Rectal smooth muscle tissue (tissue), 1 donor: Measurements from ENCODE around the gene HAUS7.

Experiments used
- H3K27ac ChIP-seq: one replicate; pipeline ENCODE4 v1.7.0; 2013; ENCODE audit warnings: low read depth, low read length, inconsistent platforms
- H3K27me3 ChIP-seq: one replicate; pipeline ENCODE4 v1.7.0; 2013; ENCODE audit warnings: low read length; ENCODE audit not compliant: control insufficient read depth, insufficient read depth
- H3K36me3 ChIP-seq: one replicate; pipeline ENCODE4 v1.7.0; 2013; ENCODE audit warnings: low read length; ENCODE audit not compliant: control insufficient read depth, insufficient read depth
- H3K4me1 ChIP-seq: one replicate; pipeline ENCODE4 v1.7.0; 2013; ENCODE audit warnings: low read length; ENCODE audit not compliant: control insufficient read depth, insufficient read depth
- H3K4me3 ChIP-seq: one replicate; pipeline ENCODE4 v1.7.0; 2013; ENCODE audit warnings: low read length
- H3K9ac ChIP-seq: one replicate; pipeline ENCODE4 v1.7.0; 2013; ENCODE audit warnings: low read length

Gene HAUS7

DNA sequence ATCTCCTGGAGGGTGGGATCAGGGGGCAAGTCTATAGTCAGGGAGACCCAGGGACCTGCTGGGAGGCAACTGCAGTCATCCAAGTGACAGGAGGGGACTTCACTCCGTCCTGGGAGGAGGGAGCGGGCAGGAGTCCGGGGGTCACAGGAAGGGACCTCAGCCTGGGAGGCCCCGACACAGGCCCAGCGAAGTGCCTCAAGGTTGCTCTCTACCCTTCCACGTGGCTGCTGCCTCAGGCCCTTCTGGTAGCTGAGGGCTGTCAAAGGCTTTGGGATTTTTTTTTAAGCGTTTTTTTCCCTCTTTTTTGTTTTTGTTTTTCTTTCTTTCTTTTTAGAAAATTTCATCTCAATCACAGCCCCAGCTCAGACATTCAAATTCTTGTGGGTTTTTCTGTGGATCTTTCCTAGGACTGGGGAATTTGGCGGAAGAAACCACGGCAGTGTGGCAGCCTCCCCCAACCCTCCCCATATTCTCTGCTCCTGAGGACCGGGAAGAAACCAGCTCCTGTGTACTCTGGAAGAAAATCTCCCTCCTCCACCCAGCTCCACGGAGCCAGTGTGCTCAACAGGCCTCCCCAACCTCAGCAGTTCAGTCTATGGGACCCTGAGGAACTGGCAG lies 1.4 kb upstream of the HAUS7 start:
- no peak overlapping the region for H3K27ac ChIP-seq
- H3K4me3 ChIP-seq, result no peak overlapping the region
- H3K4me1 ChIP-seq, result peaks cover 2% of the 10 kb centered on the region
- H3K9ac ChIP-seq, result no peak overlapping the region
- no peaks in the 10 kb centered on the region for H3K36me3 ChIP-seq
- no peaks in the 10 kb centered on the region for H3K27me3 ChIP-seq

DNA sequence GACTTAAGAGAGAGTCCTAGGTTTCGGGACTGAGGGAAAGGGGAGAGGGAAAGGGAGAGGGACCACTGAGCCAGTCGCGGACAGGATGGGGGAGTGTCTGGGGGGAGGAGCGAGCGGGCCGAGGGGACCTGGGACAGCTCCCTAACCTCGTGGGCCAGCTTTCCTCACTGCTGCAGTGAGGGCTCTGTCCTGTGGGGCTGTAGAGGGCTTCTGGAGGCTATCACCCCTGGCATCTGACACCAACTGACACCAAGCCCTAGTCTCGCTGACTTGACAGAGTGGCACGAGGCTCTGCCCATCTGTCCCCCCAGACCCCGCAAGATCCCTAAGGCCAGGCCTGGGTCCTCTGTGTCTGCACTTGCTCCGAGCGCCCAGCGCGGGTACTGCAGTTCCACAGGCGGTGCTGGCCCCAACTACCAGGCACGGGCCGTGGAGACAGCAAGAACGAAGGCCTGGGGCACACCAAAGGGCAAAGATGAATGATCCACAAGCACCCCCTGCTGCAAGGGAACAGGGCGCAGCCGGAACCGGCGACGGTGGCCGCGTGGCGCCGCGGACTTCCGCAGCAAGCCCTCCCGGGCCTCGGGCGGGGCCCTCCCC lies 465 bp downstream of the HAUS7 start:
- H3K27me3 ChIP-seq, result no peaks in the 10 kb centered on the region
- no peaks in the 10 kb centered on the region for H3K4me1 ChIP-seq
- no peak overlapping the region for H3K9ac ChIP-seq
- peak overlapping the region; percentile 74 for H3K4me3 ChIP-seq
- H3K27ac ChIP-seq, result peak overlapping the region; percentile 61
- H3K36me3 ChIP-seq, result no peaks in the 10 kb centered on the region

DNA sequence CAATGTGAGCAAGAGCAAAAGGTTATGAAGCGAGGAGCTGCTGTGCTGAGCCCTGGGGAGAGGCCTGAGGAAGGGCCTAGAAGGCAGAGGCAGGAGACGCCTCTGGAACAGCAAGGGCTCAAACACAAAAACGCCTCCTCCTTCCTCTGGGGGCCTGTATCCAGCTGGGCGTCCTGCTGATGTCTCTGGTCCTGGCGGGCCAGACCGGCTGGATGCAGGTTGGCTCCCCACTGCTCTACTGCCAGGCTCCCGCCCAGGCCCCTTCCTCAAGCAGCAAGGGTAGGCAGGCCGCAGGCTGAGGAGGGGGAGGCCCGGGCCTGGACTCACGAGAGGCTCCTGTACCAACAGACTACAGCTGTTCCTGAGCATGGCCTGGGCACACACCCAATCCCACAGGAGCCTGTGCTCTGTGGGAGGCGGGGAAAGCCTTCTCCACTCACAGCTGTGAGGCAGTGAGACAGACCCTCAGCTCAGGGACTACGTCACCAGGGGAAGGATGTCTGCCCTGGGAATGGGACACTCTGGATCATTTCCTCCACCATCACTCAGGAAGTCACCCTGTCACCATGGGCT lies 2.3 kb downstream of the HAUS7 start:
- no peak overlapping the region for H3K9ac ChIP-seq
- no peak overlapping the region for H3K4me3 ChIP-seq
- H3K36me3 ChIP-seq, result no peaks in the 10 kb centered on the region
- H3K27ac ChIP-seq, result no peak overlapping the region
- H3K27me3 ChIP-seq, result no peaks in the 10 kb centered on the region
- H3K4me1 ChIP-seq, result no peaks in the 10 kb centered on the region

DNA sequence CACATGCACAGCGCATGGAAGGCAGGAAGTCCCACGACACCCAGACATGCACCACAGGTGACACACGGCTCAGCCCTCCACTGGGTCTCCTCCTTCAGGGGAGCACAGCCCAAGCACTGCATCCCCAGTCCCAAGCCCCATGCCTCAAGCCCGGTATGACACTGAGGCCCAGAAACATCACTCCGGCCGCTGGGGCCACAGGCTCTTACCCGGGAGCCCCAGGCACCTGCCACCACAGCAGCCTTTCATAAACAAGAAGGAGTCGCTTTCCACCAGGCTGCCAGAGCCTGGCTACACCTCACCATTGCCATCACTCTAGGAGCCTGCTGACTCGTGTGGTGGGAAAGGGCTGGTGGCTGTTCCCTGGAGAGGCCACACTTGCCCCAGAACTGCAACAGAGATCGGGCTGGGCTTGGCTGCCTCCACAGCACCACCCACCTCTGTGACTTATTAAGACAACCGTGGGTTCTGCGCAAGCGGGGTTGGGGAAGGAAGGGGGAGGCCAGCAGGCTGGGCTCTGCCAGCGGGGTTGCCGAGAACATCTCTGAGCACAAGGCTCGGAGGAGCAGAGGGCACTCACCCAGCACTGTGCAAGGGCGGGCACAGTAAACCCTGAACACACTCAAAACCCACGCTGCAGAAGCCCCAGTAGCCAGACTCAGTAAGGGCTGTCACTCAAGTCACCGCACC lies 4.5 kb downstream of the HAUS7 start:
- no peak overlapping the region for H3K4me3 ChIP-seq
- no peaks in the 10 kb centered on the region for H3K4me1 ChIP-seq
- H3K27ac ChIP-seq, result no peak overlapping the region
- no peak overlapping the region for H3K9ac ChIP-seq
- peaks cover 2% of the 10 kb centered on the region for H3K27me3 ChIP-seq
- H3K36me3 ChIP-seq, result no peaks in the 10 kb centered on the region

DNA sequence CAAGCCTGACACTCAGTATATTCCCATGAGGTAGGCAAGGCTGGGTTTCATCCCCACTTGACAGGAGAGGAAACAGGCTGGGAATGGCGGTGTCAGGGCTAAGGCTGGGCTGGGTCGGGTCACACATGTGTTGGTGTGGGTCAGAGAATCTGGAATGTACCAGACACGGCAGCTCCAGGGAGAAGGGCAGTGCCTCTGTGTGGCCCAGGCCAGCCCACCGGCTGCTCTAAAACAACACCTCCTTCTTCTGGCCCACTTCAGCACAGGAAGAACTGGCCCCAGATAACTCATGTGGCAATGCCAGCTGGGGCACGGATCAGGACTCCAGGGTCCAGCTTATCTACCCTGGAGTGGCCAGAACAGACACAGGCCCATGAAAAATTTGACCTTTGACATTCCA lies 6.3 kb downstream of the HAUS7 start:
- H3K27me3 ChIP-seq, result peaks cover 2% of the 10 kb centered on the region
- no peak overlapping the region for H3K27ac ChIP-seq
- H3K9ac ChIP-seq, result no peak overlapping the region
- no peak overlapping the region for H3K4me3 ChIP-seq
- no peaks in the 10 kb centered on the region for H3K36me3 ChIP-seq
- H3K4me1 ChIP-seq, result no peaks in the 10 kb centered on the region

DNA sequence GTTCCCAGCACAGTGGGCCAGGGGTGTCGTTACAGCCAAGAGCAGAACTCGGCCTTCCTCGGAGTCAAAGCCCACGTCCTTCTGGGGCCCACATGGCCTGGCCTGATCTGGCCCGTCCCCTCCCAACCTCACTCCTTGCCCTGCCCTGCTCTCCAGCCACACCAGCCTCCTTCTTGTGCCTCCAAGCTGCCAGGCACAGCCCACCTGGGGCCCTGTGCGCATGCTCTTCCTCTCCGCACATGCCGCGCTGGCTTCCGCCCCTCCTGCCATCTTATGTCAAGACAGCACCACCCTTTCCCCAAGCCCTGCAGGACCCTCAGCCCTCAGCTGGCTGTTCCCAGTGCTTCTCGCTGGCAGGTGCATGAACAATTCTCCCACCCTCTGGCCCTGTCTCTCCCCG lies 6.8 kb downstream of the HAUS7 start:
- Histone ChIP-seq H3K27ac (no peak overlapping the region), H3K27me3 (peaks cover 2% of the 10 kb centered on the region), H3K36me3 (no peaks in the 10 kb centered on the region), H3K9ac (no peak overlapping the region), H3K4me3 (no peak overlapping the region), H3K4me1 (no peaks in the 10 kb centered on the region)

DNA sequence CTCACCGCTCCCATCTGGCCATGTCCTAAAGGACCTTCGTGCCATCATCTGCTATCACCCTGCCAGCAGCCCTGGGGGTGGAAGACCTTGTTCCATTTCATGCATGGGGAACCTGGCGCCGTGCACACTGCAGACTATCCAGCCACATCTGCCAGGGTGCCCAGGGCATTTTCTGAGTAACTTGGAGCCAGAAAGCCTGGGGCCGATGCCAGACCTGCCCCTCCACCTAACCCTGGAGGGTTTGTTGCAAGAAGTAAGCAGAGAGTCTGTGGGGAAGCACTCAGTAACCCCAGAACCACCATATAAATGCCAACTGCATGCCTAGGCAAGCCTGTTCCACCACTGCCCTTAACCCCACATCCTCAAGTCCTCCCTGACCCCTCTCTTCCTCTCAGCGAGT lies 7.3 kb downstream of the HAUS7 start:
- no peak overlapping the region for H3K9ac ChIP-seq
- H3K36me3 ChIP-seq, result no peaks in the 10 kb centered on the region
- peaks cover 2% of the 10 kb centered on the region for H3K27me3 ChIP-seq
- H3K27ac ChIP-seq, result no peak overlapping the region
- no peak overlapping the region for H3K4me3 ChIP-seq
- H3K4me1 ChIP-seq, result no peaks in the 10 kb centered on the region

DNA sequence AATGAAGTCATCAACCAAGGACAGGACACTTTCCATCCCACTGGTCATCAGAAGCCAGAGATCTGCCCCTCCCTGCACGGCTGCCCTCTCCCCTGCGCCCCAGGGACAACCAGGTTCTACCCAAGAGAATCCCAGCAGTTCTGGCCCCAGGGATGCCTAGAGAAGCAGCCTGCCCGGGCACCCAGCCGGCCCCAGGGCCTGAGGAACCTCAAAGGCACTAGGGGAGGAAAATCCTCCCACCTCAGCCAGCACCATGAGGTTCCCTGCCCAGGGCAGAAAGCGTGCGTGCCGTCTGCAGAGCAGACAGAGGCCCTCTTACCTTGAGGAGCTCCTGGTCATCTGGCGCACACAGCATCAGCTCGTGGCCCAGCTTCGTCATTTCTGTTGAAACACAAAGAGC lies 8.1 kb downstream of the HAUS7 start:
- Histone ChIP-seq H3K4me1 (no peaks in the 10 kb centered on the region), H3K27ac (no peak overlapping the region), H3K36me3 (no peaks in the 10 kb centered on the region), H3K4me3 (no peak overlapping the region), H3K9ac (no peak overlapping the region), H3K27me3 (peaks cover 2% of the 10 kb centered on the region)

DNA sequence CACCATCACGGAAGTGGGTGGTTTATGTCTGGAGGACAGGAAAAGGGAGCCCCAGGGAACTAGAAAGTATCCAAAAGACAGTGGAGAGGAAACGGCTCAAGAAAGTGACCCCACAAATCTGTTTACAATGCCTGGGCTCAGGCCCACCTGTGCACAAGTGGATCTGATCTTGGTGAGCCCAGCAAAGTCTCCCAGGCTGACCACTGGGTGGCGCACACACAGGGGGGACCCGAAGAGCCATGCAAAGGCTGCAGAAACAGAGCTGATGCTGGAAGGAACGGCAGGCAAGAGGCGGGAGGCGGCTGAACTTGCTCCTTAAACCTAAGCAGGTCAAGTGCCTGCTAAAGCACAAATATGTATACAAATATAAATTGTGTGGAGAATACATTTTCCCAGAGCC lies 9.6 kb downstream of the HAUS7 start:
- Histone ChIP-seq H3K4me3 (no peak overlapping the region), H3K27ac (no peak overlapping the region), H3K27me3 (peaks cover 2% of the 10 kb centered on the region), H3K36me3 (no peaks in the 10 kb centered on the region), H3K9ac (no peak overlapping the region), H3K4me1 (no peaks in the 10 kb centered on the region)

DNA sequence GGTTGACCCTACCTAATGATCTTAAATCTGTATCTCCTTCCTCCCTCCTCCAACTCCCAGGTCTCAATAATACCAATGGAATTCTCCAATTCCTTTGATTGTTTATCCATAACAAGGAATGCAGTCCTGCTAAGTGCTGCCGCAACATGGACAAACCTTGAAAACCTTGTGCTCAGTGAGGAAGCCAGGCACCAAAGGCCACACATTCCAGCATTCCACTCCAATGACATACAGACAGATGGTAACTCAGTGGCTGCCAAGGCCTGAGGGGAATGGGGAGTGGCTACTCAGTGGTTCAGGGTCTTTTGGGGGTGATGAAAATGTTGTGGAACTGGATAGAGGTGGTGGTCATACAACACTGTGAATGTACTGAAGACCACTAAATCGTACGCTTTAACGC lies 10.4 kb downstream of the HAUS7 start:
- H3K4me3 ChIP-seq, result no peak overlapping the region
- no peak overlapping the region for H3K9ac ChIP-seq
- H3K27me3 ChIP-seq, result peaks cover 2% of the 10 kb centered on the region
- H3K36me3 ChIP-seq, result no peaks in the 10 kb centered on the region
- H3K27ac ChIP-seq, result no peak overlapping the region
- H3K4me1 ChIP-seq, result no peaks in the 10 kb centered on the region

DNA sequence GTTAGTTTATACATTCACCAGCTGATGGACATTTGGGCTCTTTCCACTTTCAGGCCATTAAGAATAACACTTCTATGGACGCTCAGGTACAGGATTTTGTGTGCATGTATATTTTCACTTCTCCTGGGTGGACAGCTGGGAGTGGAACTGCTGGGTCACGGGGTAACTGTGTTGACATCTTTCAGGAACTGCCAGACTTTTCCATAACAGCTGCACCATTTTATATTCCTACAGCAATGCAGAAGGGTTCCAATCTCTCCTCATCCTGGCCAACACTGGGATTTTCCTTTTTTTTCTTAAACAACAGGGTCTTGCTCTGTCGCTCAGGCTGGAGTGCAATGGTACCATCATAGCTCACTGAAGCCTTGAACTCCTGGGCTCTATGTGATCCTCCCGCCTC lies 11.9 kb downstream of the HAUS7 start:
- Histone ChIP-seq H3K4me1 (no peaks in the 10 kb centered on the region), H3K27ac (no peak overlapping the region), H3K36me3 (no peaks in the 10 kb centered on the region), H3K27me3 (peaks cover 2% of the 10 kb centered on the region), H3K9ac (no peak overlapping the region), H3K4me3 (no peak overlapping the region)

DNA sequence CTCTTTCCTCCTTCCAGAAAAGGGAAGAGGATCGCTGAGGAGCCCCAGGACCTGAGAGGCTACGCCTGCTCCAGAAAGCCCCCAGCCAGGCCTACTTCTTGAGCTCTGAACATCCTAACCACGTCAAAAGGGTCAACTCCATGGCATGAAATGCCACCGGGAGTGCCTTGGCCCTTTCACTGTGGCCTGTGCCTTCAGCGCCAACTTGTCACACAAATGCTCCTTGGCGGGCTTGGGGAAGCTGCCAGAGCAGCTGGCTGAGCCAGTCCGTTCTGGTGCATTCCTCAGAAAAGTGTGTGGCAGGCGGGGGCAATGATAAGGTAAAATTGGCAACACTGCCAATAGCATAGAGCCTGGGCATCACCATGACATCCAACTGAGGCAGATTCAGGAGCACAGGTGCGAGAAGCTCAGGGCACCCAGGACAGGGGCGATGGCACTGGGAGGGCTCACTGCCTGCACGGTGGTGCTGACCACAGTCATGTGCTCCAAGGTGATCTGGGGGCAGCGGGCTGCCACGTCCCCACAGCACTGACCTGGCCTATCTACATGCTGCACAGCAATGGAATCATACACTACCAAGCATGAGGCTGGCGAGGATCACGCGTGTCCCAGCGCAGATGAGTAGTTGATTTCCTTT lies 12.4 kb downstream of the HAUS7 start:
- Histone ChIP-seq H3K4me3 (no peak overlapping the region), H3K9ac (no peak overlapping the region), H3K27me3 (peaks cover 2% of the 10 kb centered on the region), H3K36me3 (no peaks in the 10 kb centered on the region), H3K27ac (no peak overlapping the region), H3K4me1 (no peaks in the 10 kb centered on the region)
